ENCODE results near the gene HSD17B14. TPM values are rescaled to one million over a fixed set of nuclear protein-coding genes. Genes with fewer than 3 reads are reported as not detected.
"Not testable (repeated sequence)": the region's sequence is repeated elsewhere in the genome, so short reads cannot be mapped to it uniquely, and the experiment has no call there.

Gene HSD17B14
- total RNA-seq, 2 experiments from 2014 or later = 0.89 to 1.1 TPM

GRCh38 chr19:48795685-48796070 lies 40.6 kb downstream of the HSD17B14 start:
- ATAC-seq (no peak), DNase-seq (no peak)
- ChIA-PET CTCF (interaction anchor here (0.6 to 6.1 kb wide), 41 partner anchors 9 to 1018 kb away, joined by 3 to 112 read pairs (median 4); partner anchors contain the start of genes BAX, BCAT2, CA11 and FUZ), POLR2A (interaction anchor here (0.7 to 1.6 kb wide), 6 partner anchors 12 to 180 kb away, joined by 3 to 5 read pairs (median 3); partner anchors contain the start of genes HSD17B14, NUCB1 and PPP1R15A)
- Mint-ChIP-seq H3K4me1 (ENCODE audit: low read depth) (peaks cover 8% of the 10 kb centered on the region), H3K27me3 (ENCODE audit: low read depth) (no peaks in the 10 kb centered on the region), H3K4me3 (peak overlapping the region; percentile 84), H3K9me3 (ENCODE audit: insufficient read depth) (no peaks in the 10 kb centered on the region), H3K36me3 (ENCODE audit: low read depth) (no peaks in the 10 kb centered on the region), H3K27ac (peak overlapping the region; percentile 85)

- H3K27me3 Mint-ChIP-seq (ENCODE audit: low read depth) = no peaks in the 10 kb centered on the region
- peak; percentile 98 for ATAC-seq
- peak; percentile 89 for DNase-seq
- peak overlapping the region; percentile 84 for H3K4me3 Mint-ChIP-seq
- peaks cover 8% of the 10 kb centered on the region for H3K4me1 Mint-ChIP-seq (ENCODE audit: low read depth)
- H3K9me3 Mint-ChIP-seq (ENCODE audit: insufficient read depth) = no peaks in the 10 kb centered on the region
- H3K36me3 Mint-ChIP-seq (ENCODE audit: low read depth) = no peaks in the 10 kb centered on the region
- peak overlapping the region; percentile 85 for H3K27ac Mint-ChIP-seq
- ChIA-PET POLR2A (interaction anchor here (0.7 to 1.6 kb wide), 7 partner anchors 12 to 180 kb away, joined by 3 to 5 read pairs (median 3); partner anchors contain the start of genes HSD17B14, NUCB1 and PPP1R15A), CTCF (interaction anchor here (0.6 to 6.1 kb wide), 42 partner anchors 10 to 1018 kb away, joined by 3 to 112 read pairs (median 4); partner anchors contain the start of genes BAX, BCAT2, CA11 and FUZ)
Observed at GRCh38 chr19:48795055-48795684, 41.1 kb downstream of the HSD17B14 start.

GRCh38 chr19:48794291-48794690 lies 42.0 kb downstream of the HSD17B14 start:
- H3K4me3 Mint-ChIP-seq = peak overlapping the region; percentile 84

GRCh38 chr19:48793271-48793670 lies 43.0 kb downstream of the HSD17B14 start:
- Mint-ChIP-seq H3K9me3 (ENCODE audit: insufficient read depth) (no peaks in the 10 kb centered on the region), H3K4me1 (ENCODE audit: low read depth) (peaks cover 7% of the 10 kb centered on the region), H3K27me3 (ENCODE audit: low read depth) (no peaks in the 10 kb centered on the region), H3K4me3 (no peak overlapping the region), H3K36me3 (ENCODE audit: low read depth) (no peaks in the 10 kb centered on the region), H3K27ac (no peak overlapping the region)
- ATAC-seq (no peak), DNase-seq (no peak)
- ChIA-PET CTCF (interaction anchor here (3.0 to 6.1 kb wide), 5 partner anchors 21 to 149 kb away, joined by 20 to 112 read pairs (median 50); partner anchors contain the start of genes BCAT2, CA11 and HSD17B14), POLR2A (no interaction called here)

More at GRCh38 chr19:48794291-48794690, 42.0 kb downstream of the HSD17B14 start:
- H3K27me3 Mint-ChIP-seq (ENCODE audit: low read depth) = no peaks in the 10 kb centered on the region
- no peaks in the 10 kb centered on the region for H3K9me3 Mint-ChIP-seq (ENCODE audit: insufficient read depth)
- DNase-seq = no peak
- H3K36me3 Mint-ChIP-seq (ENCODE audit: low read depth) = no peaks in the 10 kb centered on the region
- ChIA-PET POLR2A (interaction anchor here (1.2 kb wide), 1 partner anchor 81 kb away, joined by 4 read pairs; no protein-coding TSS in a partner anchor), CTCF (interaction anchor here (0.8 to 6.1 kb wide), 10 partner anchors 12 to 176 kb away, joined by 3 to 112 read pairs (median 30); partner anchors contain the start of genes BCAT2, CA11, HSD17B14 and NUCB1)
- H3K4me1 Mint-ChIP-seq (ENCODE audit: low read depth) = peaks cover 7% of the 10 kb centered on the region
- ATAC-seq = no peak
- H3K27ac Mint-ChIP-seq = peak overlapping the region; percentile 36

- H3K36me3 Mint-ChIP-seq (ENCODE audit: low read depth); ATAC-seq; DNase-seq; H3K27ac Mint-ChIP-seq; H3K9me3 Mint-ChIP-seq (ENCODE audit: insufficient read depth); H3K4me1 Mint-ChIP-seq (ENCODE audit: low read depth); H3K4me3 Mint-ChIP-seq: not testable (repeated sequence)
- CTCF ChIA-PET = interaction anchor here (0.7 to 6.1 kb wide), 28 partner anchors 9 to 211 kb away, joined by 3 to 127 read pairs (median 5); partner anchors contain the start of genes CA11, DHDH, GYS1 and HSD17B14
- peaks cover 11% of the 10 kb centered on the region for H3K27me3 Mint-ChIP-seq (ENCODE audit: low read depth)
- POLR2A ChIA-PET = interaction anchor here (0.9 kb wide), 1 partner anchor 175 kb away, joined by 3 read pairs; no protein-coding TSS in a partner anchor
Observed at GRCh38 chr19:48787331-48787730, 49.0 kb downstream of the HSD17B14 start.

- not testable (repeated sequence) for ATAC-seq; H3K4me1 Mint-ChIP-seq (ENCODE audit: low read depth)
Observed at GRCh38 chr19:48786422-48786821, 49.9 kb downstream of the HSD17B14 start.

GRCh38 chr19:48784527-48784926 lies 51.8 kb downstream of the HSD17B14 start:
- Mint-ChIP-seq H3K27ac (no peak overlapping the region), H3K4me1 (ENCODE audit: low read depth) (peaks cover 2% of the 10 kb centered on the region), H3K9me3 (ENCODE audit: insufficient read depth) (no peaks in the 10 kb centered on the region), H3K4me3 (no peak overlapping the region), H3K36me3 (ENCODE audit: low read depth) (no peaks in the 10 kb centered on the region), H3K27me3 (ENCODE audit: low read depth) (peaks cover 11% of the 10 kb centered on the region)
- ATAC-seq = no peak
- ChIA-PET POLR2A (no interaction called here), CTCF (interaction anchor here (1.6 to 1.7 kb wide), 3 partner anchors 11 to 186 kb away, joined by 6 to 9 read pairs (median 6); no protein-coding TSS in a partner anchor)
- no peak for DNase-seq

More at GRCh38 chr19:48786422-48786821, 49.9 kb downstream of the HSD17B14 start:
- CTCF ChIA-PET = interaction anchor here (1.3 to 6.1 kb wide), 3 partner anchors 51 to 185 kb away, joined by 4 to 127 read pairs (median 23); no protein-coding TSS in a partner anchor
- H3K4me3 Mint-ChIP-seq; DNase-seq; H3K9me3 Mint-ChIP-seq (ENCODE audit: insufficient read depth); H3K36me3 Mint-ChIP-seq (ENCODE audit: low read depth); POLR2A ChIA-PET; H3K27ac Mint-ChIP-seq: not testable (repeated sequence)
- H3K27me3 Mint-ChIP-seq (ENCODE audit: low read depth) = peaks cover 11% of the 10 kb centered on the region

GRCh38 chr19:48780631-48781391 lies 55.5 kb downstream of the HSD17B14 start:
- ATAC-seq (no peak), DNase-seq (no peak)
- Mint-ChIP-seq H3K36me3 (ENCODE audit: low read depth) (no peaks in the 10 kb centered on the region), H3K27me3 (ENCODE audit: low read depth) (peaks cover 7% of the 10 kb centered on the region), H3K4me1 (ENCODE audit: low read depth) (peaks cover 2% of the 10 kb centered on the region), H3K4me3 (no peak overlapping the region), H3K9me3 (ENCODE audit: insufficient read depth) (no peaks in the 10 kb centered on the region), H3K27ac (no peak overlapping the region)
- POLR2A ChIA-PET = no interaction called here
- CTCF ChIA-PET = interaction anchor here (3.1 kb wide), 1 partner anchor 15 kb away, joined by 10 read pairs; no protein-coding TSS in a partner anchor

- H3K36me3 Mint-ChIP-seq (ENCODE audit: low read depth) = no peaks in the 10 kb centered on the region
- peaks cover 2% of the 10 kb centered on the region for H3K4me1 Mint-ChIP-seq (ENCODE audit: low read depth)
- H3K9me3 Mint-ChIP-seq (ENCODE audit: insufficient read depth) = no peaks in the 10 kb centered on the region
- no peaks in the 10 kb centered on the region for H3K27me3 Mint-ChIP-seq (ENCODE audit: low read depth)
- DNase-seq (no peak), ATAC-seq (no peak)
- ChIA-PET POLR2A (interaction anchor here (0.6 kb wide), 2 partner anchors 48 to 922 kb away, joined by 3 to 7 read pairs; no protein-coding TSS in a partner anchor), CTCF (interaction anchor here (2.0 kb wide), 1 partner anchor 8 kb away, joined by 6 read pairs; no protein-coding TSS in a partner anchor)
- H3K27ac Mint-ChIP-seq = no peak overlapping the region
- H3K4me3 Mint-ChIP-seq = no peak overlapping the region
Observed at GRCh38 chr19:48779636-48780035, 56.7 kb downstream of the HSD17B14 start.

GRCh38 chr19:48777720-48778119 lies 58.6 kb downstream of the HSD17B14 start:
- Mint-ChIP-seq H3K27ac (no peak overlapping the region), H3K9me3 (ENCODE audit: insufficient read depth) (no peaks in the 10 kb centered on the region), H3K36me3 (ENCODE audit: low read depth) (no peaks in the 10 kb centered on the region), H3K4me1 (ENCODE audit: low read depth) (peaks cover 2% of the 10 kb centered on the region), H3K4me3 (no peak overlapping the region), H3K27me3 (ENCODE audit: low read depth) (peaks cover under 1% of the 10 kb centered on the region)
- POLR2A ChIA-PET = no interaction called here
- DNase-seq (no peak), ATAC-seq (no peak)
- CTCF ChIA-PET = interaction anchor here (0.8 to 2.0 kb wide), 2 partner anchors 10 to 199 kb away, joined by 3 to 6 read pairs; no protein-coding TSS in a partner anchor

- H3K4me1 Mint-ChIP-seq (ENCODE audit: low read depth) = no peaks in the 10 kb centered on the region
- ChIA-PET POLR2A (no interaction called here), CTCF (interaction anchor here (0.8 kb wide), 1 partner anchor 199 kb away, joined by 3 read pairs; no protein-coding TSS in a partner anchor)
- no peak overlapping the region for H3K27ac Mint-ChIP-seq
- H3K9me3 Mint-ChIP-seq (ENCODE audit: insufficient read depth) = no peaks in the 10 kb centered on the region
- no peak overlapping the region for H3K4me3 Mint-ChIP-seq
- H3K27me3 Mint-ChIP-seq (ENCODE audit: low read depth) = peaks cover 3% of the 10 kb centered on the region
- DNase-seq = no peak
- ATAC-seq = no peak
- H3K36me3 Mint-ChIP-seq (ENCODE audit: low read depth) = no peaks in the 10 kb centered on the region
Observed at GRCh38 chr19:48777139-48777538, 59.2 kb downstream of the HSD17B14 start.
